ENCODE measurements around the gene DHH. TPM values are rescaled to one million over a fixed set of nuclear protein-coding genes. Genes with fewer than 3 reads are reported as not detected.
A peak's percentile ranks its signal among the peaks of the same experiment; 100 is the strongest.

DHH gene
- total and polyA plus RNA-seq, 9 of the 15 experiments (the other 6 are each of a cell fraction or from before 2014, with no cell fraction given): 0.07 to 2.6 (median 0.54) TPM

DNA sequence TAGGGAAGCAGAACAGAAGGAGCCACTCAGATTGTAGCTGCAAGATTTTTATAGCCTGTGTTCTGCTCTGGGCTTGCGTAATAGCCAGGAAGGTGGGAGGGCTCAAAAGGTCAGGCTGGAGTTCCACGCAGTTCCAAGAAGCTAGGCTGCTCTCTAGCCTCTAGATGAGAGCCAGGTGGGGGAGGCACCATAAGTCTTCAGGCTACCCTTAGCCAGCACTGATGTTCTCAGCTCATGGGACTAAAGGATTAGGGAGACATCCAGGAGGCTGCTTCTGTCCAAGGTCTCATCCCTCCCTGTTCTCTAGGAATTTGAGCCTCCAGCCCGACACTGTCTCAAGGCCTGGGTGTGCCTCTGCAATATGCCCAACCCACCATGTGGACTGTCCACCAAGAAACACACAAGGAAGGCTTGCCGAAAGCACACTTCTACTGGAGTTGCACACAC, 14.4 kb upstream of the DHH start (continued):
- peak; percentile 61 for TF ChIP-seq SMAD4 (CRISPR knock-in tag; conservative IDR thresholded peaks at IDR 0.05)
- peak in 1 of 2 experiments; percentile 54; a peak in 1 of 4 replicates for TF ChIP-seq RCOR1 (IDR thresholded peaks at IDR 0.05; ENCODE audit: borderline replicate concordance in 1 of 2, low read depth in 2 of 2, low read length in 2 of 2)
- TF ChIP-seq, protein P1, sequence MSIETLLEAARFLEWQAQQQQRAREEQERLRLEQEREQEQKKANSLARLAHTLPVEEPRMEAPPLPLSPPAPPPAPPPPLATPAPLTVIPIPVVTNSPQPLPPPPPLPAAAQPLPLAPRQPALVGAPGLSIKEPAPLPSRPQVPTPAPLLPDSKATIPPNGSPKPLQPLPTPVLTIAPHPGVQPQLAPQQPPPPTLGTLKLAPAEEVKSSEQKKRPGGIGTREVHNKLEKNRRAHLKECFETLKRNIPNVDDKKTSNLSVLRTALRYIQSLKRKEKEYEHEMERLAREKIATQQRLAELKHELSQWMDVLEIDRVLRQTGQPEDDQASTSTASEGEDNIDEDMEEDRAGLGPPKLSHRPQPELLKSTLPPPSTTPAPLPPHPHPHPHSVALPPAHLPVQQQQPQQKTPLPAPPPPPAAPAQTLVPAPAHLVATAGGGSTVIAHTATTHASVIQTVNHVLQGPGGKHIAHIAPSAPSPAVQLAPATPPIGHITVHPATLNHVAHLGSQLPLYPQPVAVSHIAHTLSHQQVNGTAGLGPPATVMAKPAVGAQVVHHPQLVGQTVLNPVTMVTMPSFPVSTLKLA (conservative IDR thresholded peaks at IDR 0.05): peak in 1 of 2 experiments; percentile 55; a peak in 2 of 4 replicates
- TF ChIP-seq, protein P2, sequence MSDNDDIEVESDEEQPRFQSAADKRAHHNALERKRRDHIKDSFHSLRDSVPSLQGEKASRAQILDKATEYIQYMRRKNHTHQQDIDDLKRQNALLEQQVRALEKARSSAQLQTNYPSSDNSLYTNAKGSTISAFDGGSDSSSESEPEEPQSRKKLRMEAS (CRISPR knock-in tag; IDR thresholded peaks at IDR 0.05): peak; percentile 44
- TF ChIP-seq, protein P3, sequence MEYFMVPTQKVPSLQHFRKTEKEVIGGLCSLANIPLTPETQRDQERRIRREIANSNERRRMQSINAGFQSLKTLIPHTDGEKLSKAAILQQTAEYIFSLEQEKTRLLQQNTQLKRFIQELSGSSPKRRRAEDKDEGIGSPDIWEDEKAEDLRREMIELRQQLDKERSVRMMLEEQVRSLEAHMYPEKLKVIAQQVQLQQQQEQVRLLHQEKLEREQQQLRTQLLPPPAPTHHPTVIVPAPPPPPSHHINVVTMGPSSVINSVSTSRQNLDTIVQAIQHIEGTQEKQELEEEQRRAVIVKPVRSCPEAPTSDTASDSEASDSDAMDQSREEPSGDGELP (CRISPR knock-in tag; IDR thresholded peaks at IDR 0.05; ENCODE audit: borderline replicate concordance): peak; percentile 62
- TF ChIP-seq TEAD4 (IDR thresholded peaks at IDR 0.05; ENCODE audit: low read length): peak; percentile 30; the same call in 1 of the 2 replicates
- TF ChIP-seq TEAD4 (CRISPR knock-in tag; IDR thresholded peaks at IDR 0.05; ENCODE audit: borderline replicate concordance): no peak
- TF ChIP-seq, protein P4, sequence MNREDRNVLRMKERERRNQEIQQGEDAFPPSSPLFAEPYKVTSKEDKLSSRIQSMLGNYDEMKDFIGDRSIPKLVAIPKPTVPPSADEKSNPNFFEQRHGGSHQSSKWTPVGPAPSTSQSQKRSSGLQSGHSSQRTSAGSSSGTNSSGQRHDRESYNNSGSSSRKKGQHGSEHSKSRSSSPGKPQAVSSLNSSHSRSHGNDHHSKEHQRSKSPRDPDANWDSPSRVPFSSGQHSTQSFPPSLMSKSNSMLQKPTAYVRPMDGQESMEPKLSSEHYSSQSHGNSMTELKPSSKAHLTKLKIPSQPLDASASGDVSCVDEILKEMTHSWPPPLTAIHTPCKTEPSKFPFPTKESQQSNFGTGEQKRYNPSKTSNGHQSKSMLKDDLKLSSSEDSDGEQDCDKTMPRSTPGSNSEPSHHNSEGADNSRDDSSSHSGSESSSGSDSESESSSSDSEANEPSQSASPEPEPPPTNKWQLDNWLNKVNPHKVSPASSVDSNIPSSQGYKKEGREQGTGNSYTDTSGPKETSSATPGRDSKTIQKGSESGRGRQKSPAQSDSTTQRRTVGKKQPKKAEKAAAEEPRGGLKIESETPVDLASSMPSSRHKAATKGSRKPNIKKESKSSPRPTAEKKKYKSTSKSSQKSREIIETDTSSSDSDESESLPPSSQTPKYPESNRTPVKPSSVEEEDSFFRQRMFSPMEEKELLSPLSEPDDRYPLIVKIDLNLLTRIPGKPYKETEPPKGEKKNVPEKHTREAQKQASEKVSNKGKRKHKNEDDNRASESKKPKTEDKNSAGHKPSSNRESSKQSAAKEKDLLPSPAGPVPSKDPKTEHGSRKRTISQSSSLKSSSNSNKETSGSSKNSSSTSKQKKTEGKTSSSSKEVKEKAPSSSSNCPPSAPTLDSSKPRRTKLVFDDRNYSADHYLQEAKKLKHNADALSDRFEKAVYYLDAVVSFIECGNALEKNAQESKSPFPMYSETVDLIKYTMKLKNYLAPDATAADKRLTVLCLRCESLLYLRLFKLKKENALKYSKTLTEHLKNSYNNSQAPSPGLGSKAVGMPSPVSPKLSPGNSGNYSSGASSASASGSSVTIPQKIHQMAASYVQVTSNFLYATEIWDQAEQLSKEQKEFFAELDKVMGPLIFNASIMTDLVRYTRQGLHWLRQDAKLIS (CRISPR knock-in tag; IDR thresholded peaks at IDR 0.05): 0 out of 2 replicates have a peak, but pooled peaks have one; percentile 43
- no peak for TF ChIP-seq TRIM24 (IDR thresholded peaks at IDR 0.05)
- no peak for TF ChIP-seq OTX1 (CRISPR knock-in tag; IDR thresholded peaks at IDR 0.05)
- TF ChIP-seq PTTG1 (tag; IDR thresholded peaks at IDR 0.05; ENCODE audit: low read depth): no peak
- TF ChIP-seq PHB2 (IDR thresholded peaks at IDR 0.05; ENCODE audit: low read depth): no peak
- peak; percentile 94 for TF ChIP-seq CEBPG (CRISPR knock-in tag; IDR thresholded peaks at IDR 0.05)
- peak; percentile 89 to 96 for TF ChIP-seq CEBPG (tag; conservative IDR thresholded peaks at IDR 0.05 in 1 of 2, IDR thresholded peaks at IDR 0.05 in 1 of 2)
